HG03159 (cell line): ENCODE measurements around the gene SRRM4.

ENCODE experiments used
- ATAC-seq: cut with Tn5 transposase; IDR thresholded peaks from one replicate; pipeline ENCODE4 v1.9.1; 2021; ENCODE audit warnings: mild to moderate bottlenecking, moderate library complexity; ENCODE audit not compliant: unreplicated experiment

SRRM4 gene, protein sequence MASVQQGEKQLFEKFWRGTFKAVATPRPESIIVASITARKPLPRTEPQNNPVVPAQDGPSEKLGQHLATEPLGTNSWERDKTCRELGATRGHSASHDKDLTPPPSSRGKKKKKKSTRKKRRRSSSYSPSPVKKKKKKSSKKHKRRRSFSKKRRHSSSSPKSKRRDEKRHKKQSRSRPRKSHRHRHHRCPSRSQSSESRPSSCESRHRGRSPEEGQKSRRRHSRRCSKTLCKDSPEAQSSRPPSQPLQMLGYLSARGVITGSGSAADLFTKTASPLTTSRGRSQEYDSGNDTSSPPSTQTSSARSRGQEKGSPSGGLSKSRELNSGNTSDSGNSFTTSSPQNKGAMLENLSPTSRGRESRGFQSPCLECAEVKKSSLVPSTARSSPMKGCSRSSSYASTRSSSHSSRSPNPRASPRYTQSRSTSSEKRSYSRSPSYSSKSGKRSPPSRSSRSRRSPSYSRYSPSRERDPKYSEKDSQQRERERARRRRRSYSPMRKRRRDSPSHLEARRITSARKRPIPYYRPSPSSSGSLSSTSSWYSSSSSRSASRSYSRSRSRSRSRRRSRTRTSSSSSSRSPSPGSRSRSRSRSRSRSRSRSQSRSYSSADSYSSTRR

DNA sequence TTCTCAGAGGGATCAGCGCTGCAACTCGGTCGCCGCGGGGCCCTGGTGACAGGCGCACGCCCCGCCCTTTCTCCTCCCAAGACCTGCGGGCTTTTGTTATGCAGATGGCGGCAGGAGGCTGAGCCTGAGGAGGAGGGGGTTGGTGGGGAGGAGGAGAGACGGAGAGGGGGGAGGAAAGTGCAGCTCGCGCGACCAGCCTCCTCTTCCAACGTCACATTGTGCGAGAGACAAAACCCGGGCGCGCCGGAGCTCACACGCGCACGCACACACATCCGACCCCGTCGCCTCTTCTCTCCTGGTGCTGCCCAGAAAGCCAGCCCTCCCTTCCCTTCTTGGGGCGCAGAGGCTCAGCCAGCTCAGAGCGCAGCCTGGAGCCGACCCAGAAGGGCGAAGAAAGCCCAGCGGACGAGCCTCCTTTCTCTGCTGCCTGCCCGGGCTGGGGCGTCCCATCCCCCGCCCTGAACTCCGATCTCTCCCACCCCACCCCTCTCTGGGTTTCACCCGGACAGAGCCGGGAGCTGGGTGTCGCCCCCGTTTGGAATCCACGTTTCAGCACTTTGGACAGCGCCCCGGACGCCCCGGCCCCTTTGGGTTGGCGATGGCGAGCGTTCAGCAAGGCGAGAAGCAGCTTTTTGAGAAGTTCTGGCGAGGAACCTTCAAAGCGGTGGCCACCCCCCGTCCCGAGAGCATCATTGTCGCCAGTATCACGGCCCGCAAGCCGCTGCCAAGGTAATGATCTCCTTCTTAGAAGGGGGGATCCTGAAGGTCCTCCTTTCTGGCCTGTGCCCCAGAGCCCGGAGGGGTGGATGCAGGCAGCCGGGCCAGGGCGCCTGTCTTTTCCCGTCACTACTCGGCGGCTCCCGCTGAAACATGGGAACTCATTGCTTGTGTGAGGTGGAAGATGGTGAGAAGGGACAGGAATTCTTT lies at the start of gene SRRM4:
Gene SRRM4, plus strand, starts transcription at position 257 of the 927 bp plus-strand sequence. Its CDS starts 342 bp downstream, at position 599.
- no peak for ATAC-seq

DNA sequence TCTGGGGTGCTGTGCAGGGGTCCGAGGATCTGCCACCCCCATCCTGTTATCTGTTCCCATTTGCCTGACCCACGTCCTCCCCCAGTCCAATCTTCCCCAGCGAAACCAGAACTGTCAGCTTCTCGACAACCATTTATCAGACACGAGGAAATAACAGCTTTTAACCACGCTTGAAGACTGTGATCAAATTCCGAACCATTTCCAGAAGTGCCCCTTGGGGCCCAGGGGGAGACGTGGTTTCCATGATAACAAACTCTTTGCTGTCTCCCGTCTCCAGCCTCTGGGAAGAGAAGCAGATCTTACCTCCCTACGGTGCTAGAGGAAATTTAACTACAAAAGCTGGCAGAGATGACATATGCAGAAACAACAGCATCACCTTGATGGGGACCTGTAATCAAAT lies 35.1 kb upstream of the SRRM4 start:
- no peak for ATAC-seq

DNA sequence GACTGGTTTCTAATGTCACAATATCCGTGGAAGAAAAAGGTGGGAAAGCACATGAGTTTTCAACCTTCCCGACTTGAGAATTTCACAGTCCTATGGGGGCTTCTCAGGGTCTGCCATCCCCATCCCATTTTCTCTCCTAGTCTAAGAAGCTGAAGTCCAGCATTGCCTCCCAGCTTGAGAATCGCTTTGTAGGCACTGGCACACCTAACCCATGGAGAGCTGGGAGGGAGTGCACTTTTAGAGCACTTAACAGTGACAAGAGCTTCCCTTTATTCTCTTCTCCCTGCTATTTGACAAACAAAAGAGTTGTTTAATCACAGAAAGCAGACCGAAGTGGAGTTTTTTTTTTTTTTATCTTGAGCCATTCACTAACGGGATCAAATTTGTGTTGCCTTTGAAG lies 22.8 kb upstream of the SRRM4 start:
- no peak for ATAC-seq

DNA sequence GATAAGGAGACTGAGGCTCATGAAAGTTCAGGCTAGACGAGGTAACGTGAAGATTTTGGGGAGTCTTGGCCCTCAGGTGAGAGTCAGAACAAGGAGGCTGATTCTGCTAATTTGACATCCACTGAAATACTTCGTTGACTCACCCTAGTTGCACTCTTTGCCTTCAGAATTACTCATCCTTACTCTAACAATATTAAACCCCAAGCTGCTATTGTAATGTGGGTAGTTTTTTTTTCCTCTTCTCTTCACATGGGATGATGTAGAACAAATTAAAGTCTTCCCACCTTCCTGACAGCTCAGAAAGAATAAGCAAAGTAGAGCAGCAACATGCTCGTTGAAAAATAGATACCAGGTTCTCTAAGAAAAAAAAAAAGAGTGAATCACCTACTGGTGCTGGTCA lies 22.0 kb upstream of the SRRM4 start:
- ATAC-seq: no peak

DNA sequence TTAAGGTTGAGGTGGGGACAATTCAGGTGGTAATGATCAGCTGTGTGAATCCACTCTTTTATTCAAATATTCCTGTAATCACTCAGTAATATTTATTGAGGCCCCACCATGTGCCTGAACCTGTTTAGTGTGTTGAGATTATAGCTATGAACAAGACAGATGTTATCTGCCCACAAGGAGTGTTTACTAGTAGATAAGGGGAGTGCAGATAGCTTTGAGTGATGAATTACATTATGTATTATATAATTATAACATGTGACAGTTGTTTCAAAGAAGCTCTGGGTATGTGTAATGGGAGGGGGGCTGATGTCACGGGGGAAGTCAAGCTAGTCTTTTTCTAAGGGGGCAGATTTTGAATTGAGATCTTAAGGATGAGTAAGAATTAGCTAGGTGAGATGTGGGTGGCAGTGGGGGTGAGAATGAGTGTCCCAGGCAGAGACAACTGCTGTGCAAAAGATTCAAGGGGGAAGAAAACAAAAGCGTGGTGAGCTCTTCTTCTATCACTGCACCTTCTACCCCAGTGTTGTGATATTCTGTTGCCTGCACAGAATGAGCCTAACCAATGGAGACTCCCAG lies 21.3 kb upstream of the SRRM4 start:
- no peak for ATAC-seq

DNA sequence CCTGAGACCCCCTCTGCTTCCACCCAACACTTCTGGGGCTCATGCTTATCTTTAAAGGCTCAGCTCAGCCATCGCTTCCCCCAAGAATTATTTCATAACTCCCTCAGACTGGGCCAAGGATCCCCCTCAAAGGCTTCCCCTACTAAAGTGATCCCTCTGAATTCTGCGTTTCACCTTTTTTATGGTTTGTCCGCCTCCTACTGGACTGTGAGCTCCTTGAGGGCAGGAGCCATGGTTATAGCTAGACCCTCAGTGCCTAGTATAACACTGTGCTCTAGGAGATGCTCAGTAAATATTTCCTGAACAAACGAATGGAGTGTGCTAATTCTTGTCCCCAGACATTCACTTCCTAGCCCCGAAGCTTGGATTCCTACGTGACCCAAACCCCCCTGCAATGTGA lies 20.5 kb upstream of the SRRM4 start:
- no peak for ATAC-seq

DNA sequence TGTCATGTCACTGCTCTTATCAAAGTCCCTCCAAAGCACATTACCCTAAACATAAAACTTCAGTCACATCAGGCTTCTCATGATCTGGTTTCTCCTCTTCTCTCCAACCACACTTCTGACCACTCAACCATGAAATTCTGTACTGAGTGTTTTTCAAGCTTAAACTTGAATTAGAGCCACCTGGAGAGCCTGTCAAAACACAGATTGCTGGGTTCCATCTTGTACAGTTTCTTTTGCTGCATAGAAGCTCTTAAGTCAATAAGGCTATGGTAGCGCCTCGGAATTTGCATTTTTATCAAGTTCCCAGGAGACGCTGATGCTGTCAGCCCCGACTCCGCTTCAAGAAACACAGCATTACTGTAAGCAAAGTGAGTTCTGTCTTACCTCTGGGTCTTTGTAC lies 16.4 kb upstream of the SRRM4 start:
- no peak for ATAC-seq

DNA sequence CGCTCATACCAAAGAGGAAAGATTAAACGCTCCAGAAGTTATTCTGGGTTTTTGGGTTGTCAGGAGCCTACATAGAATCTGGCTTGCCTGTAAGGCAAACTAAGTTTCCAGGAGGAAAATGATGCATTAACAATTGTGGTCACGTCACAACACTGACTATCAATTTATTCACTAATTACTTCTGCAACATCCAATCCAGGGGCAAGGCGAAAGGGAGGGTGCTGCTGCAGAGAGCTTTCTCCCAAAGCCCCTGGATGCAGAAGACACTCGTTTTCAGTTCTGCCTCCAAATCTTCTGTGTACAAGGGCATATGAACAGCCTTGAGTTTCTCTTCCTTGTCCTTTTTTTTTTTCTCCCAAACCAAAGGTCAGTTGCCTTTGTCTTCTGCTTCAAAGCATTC lies 10.5 kb upstream of the SRRM4 start:
- no peak for ATAC-seq

DNA sequence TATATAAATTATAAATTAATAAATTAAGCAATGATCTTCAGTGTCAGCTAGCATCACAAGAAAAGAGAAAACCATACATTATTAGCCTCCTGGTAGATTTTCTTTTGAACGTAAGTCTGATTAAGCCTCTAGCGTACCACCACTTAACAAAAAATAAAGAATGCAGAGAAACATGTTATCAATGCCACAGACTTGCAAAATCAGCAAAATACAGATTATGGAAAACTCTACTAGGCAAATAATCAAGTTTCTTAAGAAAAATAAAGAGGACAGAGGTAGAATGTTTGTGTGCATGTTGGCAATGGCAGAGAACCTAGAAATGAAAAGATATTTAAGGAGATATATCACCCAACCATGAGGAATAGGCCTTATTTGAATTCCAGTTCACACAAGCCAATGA lies 8.4 kb upstream of the SRRM4 start:
- no peak for ATAC-seq

DNA sequence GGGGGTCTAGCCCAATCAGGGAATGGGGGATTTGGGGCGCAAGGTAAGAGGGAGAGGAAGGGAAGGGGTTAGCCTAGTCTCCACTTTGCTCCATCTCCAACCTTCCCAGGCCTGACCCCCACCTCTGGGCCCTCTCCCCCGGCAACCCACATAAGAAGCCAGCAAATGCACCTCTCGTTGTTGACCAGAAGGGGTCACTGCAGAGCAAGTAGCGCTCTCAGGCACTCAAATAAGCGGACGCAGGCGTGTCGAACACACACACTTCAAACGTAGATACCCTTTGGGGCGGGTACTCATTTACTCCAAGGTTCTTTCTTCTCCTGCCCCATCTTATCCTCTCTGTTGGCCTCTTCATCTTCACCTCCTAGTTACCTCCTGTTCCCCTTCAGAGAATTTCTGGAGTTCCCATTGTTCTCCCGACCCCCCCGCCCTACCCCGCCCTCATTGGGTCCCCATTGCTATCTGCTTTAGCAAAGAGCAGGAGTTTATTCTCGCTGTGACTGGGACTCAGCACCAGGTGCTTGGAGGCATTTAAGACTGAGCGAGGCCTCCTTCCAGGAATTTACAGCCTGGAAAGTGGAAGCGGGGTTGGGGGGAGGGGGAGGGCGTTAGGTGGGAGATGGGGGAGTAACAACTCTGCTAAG lies 1.5 kb upstream of the SRRM4 start:
- ATAC-seq: peak; percentile 77

DNA sequence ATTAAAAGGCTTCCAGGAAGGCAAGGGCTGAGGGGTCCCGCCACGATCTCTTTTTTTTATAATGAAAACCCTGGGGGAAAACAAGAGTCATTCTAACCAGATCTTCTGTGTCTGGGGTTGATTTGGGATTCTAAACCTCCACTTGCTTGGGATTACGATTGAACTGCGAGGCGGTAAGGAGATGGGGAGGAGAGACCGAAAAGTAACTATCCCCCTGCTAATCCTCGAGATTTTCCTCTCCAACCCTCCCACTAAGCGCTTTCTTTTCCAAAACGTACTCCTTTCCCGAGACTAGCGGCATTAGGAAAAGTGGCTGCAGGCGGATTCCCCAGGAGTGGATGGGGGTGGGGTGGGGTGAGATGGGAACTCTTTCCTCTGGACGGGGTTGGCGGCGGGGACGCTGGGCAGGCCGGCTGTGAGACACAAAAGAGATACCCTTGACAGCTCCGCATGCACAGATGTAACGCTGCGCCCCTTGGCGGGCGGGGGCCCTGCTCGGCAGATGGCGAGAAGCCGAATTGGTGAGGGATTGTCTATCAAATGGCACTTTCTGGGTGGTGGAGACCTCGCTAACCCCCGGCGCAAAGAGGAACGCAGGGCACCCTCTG lies 830 bp upstream of the SRRM4 start:
- no peak for ATAC-seq

DNA sequence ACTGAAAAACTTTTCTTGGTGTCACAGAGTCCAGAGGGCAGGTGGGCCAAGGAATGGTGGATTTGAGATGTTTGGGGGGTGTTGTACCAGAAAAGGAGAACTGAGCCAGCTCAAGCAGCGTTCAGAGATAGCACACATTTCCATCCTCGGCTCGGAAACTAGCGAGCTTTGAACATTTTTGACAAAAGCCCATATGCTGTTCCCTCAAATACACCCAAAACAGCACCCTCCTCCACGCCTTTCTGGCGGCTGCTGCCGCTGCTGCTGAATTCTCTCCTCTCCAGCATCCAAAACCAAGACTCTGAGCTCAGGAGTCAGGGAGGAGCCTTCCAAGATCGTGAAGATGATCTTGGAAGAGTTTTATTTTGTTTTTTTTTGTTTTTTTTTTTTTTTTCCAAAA lies 961 bp downstream of the SRRM4 start:
- ATAC-seq: no peak

DNA sequence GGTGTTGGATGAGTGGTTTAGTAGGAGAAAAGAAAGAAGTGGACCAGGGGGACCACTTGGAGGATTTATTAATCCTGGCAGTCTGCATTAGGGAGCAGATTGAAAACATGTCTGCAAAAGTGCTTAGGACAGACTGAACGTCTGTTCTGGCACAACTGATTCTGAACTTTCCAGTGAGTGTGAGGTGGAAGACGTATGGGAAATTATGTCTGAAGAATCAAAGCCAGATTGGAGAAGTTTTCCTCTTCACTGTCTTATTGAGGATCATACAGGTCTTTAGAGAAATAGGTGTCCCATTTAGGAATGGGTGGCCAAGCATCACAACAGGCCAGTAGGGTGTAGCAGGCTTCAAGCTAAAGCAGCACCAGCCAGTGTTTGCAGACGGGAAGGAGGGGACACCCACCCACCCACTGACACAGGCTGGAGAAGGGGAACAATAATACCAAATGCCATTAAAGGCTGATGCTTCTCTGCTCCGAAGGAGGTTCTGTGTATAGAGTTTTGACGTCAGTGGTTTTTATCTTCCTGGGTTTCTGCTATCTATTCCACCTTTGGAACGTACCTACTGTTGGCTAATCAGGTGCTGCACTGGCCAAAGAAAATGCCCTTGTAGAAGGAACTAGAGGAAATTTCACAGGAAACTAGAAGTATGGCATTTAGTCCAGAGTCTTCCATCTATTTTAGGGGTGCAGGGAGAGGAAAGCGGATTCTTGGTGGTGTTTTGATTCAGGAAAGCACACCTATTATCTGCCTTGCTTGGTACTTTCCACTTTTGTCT lies 1.8 kb downstream of the SRRM4 start:
- ATAC-seq: no peak

DNA sequence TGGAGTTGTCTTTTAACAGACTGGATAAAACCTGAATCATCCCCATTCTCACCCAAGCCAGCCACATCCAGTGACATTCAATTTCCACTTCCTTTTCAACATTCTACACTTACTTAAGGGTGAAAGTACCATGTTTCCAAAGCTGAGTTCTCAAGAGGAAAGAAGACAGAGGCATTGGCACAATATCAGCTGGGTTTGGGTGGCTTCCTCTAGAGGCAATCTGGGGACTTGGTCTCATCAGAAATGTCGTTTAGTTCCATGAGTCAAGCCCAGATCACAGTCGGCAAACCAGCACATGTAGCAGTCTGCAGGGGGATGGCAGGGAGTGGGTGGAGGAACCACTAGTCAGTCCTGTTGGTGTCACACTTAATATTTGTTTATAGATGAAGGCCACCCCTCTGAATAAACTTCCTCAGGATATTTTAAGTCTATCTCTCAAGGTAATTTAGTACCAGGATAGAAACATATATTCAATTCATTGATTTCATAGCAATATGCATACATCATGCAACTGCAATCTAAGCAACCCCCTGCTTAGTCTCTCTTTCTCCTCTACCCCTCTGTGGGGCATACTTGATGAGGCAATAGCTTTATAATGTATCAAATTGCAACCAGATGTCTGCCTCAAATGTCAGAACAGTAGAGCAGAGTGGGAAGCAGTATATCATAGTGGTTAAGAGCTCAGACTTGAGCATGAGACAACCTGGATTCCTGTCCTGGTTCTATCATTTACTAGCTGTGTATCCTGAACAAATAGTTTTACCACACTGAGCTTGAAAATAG lies 3.0 kb downstream of the SRRM4 start:
- ATAC-seq: no peak

DNA sequence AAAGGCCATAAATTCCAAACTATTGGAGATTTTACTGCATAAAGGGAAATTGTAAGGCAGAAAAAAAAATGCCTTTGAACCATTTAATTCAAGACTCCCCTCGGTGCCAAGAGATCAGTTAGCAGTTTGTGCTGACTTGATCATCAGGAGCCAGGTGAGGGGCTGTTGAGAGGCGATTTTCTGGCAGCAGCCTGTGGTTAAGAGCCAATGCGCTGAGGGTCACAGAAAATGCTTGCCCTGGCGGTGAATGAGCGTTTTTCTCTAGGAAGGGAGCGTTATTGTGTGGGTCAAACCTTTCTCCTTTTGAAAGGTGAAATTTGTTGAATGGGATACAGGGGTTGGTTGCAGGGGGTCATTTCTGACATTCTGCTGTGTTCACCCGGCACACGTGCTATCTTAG lies 4.7 kb downstream of the SRRM4 start:
- ATAC-seq: no peak

DNA sequence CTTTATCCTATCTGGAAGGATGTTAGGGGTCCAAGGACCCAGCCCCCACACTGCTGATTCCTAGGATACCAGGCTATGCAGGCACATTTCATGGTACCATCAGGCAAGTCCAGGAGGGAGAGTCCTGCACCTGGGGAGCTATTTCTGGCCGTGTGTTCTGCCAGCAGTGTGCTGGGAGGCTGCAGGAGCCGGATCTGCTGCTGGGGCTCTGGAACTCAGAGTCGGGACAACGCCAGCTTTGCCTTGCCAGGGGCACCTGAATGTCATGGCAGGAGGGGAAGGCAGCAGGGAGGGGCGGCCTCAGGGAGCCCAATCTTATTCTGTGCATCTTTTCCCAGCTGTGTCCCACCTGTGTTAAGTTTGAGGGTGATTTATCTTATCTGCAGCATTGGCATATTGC lies 17.8 kb downstream of the SRRM4 start:
- ATAC-seq: no peak

DNA sequence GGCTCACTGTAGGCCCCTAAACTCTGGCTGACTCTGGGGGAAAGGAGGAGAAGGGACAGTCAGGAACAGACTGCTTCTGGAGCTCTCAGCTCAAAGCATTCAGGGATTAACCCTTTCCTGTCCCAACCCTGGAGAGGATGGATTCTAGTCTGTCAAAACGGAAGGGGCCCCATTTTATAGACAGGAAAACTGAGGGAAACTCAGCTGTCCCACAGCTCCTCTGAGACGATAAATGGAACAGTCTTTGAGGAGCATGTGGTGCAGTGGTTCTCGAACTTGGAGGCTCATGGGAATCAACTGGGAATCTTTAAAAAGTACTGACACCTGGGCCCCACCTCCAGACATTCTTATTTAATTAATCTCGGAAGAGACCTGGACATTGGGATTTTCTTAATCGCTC lies 23.7 kb downstream of the SRRM4 start:
- ATAC-seq: no peak

DNA sequence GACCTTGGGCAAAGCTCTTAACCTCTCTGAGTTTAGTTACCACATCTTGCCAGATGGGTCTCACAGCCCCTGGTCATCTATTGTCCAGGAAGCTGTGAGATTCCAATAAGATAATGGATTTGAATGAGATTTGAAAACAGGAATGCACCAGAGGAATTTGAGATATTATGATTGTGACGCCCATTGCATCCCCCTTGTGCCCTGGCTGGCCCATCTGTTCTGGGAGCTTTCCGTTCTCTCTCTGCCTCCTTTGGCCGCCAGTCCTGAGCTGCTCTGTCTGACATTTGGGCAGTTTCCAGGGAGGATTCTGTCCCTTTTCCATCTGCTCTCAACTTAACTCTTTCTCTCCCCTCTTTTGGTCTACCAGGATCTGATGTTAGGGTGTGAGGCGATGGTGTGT lies 24.6 kb downstream of the SRRM4 start:
- no peak for ATAC-seq

DNA sequence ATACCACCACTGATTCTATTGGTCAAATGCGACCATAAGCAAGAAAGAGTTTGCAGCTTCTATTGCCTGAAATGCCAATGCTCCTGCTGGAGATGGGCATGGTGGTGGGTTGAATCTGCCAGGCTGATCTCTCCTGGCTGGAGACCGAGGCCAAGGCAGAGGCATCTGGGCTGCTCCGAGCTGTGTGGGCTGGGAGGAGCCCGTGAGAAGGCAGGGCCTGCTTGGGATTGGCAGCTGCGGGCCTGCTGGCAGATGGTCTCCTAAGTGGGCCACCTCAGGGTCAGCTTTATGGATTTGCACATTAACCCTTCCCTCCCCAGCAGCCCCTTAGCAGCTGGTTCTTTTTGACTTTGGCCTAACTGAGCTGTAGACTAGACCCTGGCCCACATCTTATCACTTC lies 25.4 kb downstream of the SRRM4 start:
- ATAC-seq: no peak
